Osteoblast (primary cell): Measurements from ENCODE around the gene RAB8B. TPM values are rescaled to one million over a fixed set of nuclear protein-coding genes. Genes with fewer than 3 reads are reported as not detected.

Source experiments
- DNase-seq: peaks from one replicate; pipeline ENCODE4 v3.0.0; 2011; ENCODE audit warnings: low spot score, mixed read lengths; ENCODE audit not compliant: insufficient read length; ENCODE audit errors: missing footprints
- H2AFZ ChIP-seq: 2 replicates; pipeline ENCODE4 v1.6.0; 2011; ENCODE audit warnings: mild to moderate bottlenecking, low read length
- H3K27ac ChIP-seq: 2 replicates; pipeline ENCODE4 v1.5.1; 2011; ENCODE audit warnings: mild to moderate bottlenecking, low read depth, low read length, moderate library complexity
- H3K27me3 ChIP-seq: 2 replicates; pipeline ENCODE4 v1.6.0; 2012; ENCODE audit warnings: mild to moderate bottlenecking, control low read depth, inconsistent platforms, low read length, moderate library complexity; ENCODE audit not compliant: insufficient read depth
- H3K36me3 ChIP-seq: 2 replicates; pipeline ENCODE4 v1.5.1; 2011; ENCODE audit warnings: mild to moderate bottlenecking, low read length, control low read depth, moderate library complexity; ENCODE audit not compliant: insufficient read depth
- H3K4me1 ChIP-seq: 2 replicates; pipeline ENCODE4 v1.5.1; 2011; ENCODE audit warnings: mild to moderate bottlenecking, low read length, control low read depth, moderate library complexity; ENCODE audit not compliant: insufficient read depth
- H3K4me2 ChIP-seq: 2 replicates; pipeline ENCODE4 v1.6.0; 2011; ENCODE audit warnings: mild to moderate bottlenecking, low read length; ENCODE audit not compliant: insufficient read depth
- H3K4me3 ChIP-seq: fragments of 200-600 bp; sonication (generic); 3 replicates; pipeline ENCODE4 v1.5.1; 2012; ENCODE audit warnings: mild to moderate bottlenecking, low read length, inconsistent platforms; ENCODE audit not compliant: insufficient read depth
- H3K79me2 ChIP-seq: 2 replicates; pipeline ENCODE4 v1.6.0; 2012; ENCODE audit warnings: mild to moderate bottlenecking, low read length, control low read depth, inconsistent platforms; ENCODE audit not compliant: insufficient read depth
- H3K9me3 ChIP-seq: 2 replicates; pipeline ENCODE4 v1.5.1; 2011; ENCODE audit warnings: low read depth, low read length, control low read depth
- H4K20me1 ChIP-seq: 2 replicates; pipeline ENCODE4 v1.6.0; 2012; ENCODE audit warnings: mild to moderate bottlenecking, low read length, control low read depth; ENCODE audit not compliant: insufficient read depth
- total RNA-seq: library from RNA; depleted of rRNA; stranded (reverse); fragments of >200 nt; gene quantifications from 2 replicates; pipeline ENCODE4 v1.2.3, GENCODE V29; 2012
- TF ChIP-seq, protein P1 (sequence below): IDR thresholded peaks from 2 replicates; pipeline ENCODE4 v1.5.1; 2011; ENCODE audit warnings: mild to moderate bottlenecking, low read depth, low read length, moderate library complexity; ENCODE audit errors: extremely low read depth

Gene RAB8B
- total RNA-seq, 1 donor, result 57.5 TPM

- no peak overlapping the region for H3K27ac ChIP-seq
- peak; percentile 74 for DNase-seq
- no peaks in the 10 kb centered on the region for H4K20me1 ChIP-seq
- TF ChIP-seq, protein P1, sequence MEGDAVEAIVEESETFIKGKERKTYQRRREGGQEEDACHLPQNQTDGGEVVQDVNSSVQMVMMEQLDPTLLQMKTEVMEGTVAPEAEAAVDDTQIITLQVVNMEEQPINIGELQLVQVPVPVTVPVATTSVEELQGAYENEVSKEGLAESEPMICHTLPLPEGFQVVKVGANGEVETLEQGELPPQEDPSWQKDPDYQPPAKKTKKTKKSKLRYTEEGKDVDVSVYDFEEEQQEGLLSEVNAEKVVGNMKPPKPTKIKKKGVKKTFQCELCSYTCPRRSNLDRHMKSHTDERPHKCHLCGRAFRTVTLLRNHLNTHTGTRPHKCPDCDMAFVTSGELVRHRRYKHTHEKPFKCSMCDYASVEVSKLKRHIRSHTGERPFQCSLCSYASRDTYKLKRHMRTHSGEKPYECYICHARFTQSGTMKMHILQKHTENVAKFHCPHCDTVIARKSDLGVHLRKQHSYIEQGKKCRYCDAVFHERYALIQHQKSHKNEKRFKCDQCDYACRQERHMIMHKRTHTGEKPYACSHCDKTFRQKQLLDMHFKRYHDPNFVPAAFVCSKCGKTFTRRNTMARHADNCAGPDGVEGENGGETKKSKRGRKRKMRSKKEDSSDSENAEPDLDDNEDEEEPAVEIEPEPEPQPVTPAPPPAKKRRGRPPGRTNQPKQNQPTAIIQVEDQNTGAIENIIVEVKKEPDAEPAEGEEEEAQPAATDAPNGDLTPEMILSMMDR, result no peak
- H3K9me3 ChIP-seq, result no peaks in the 10 kb centered on the region
- no peak overlapping the region for H3K4me2 ChIP-seq
- no peak overlapping the region for H2AFZ ChIP-seq
- H3K4me1 ChIP-seq, result peaks cover 7% of the 10 kb centered on the region
- H3K4me3 ChIP-seq, result no peak overlapping the region
- no peaks in the 10 kb centered on the region for H3K36me3 ChIP-seq
- no peaks in the 10 kb centered on the region for H3K79me2 ChIP-seq
- H3K27me3 ChIP-seq, result no peaks in the 10 kb centered on the region
Observed at GRCh38 chr15:63181648-63182047, 7.8 kb upstream of the RAB8B start.

GRCh38 chr15:63185206-63185605, 4.2 kb upstream of the RAB8B start:
- no peaks in the 10 kb centered on the region for H3K36me3 ChIP-seq
- H3K9me3 ChIP-seq, result no peaks in the 10 kb centered on the region
- peaks cover 8% of the 10 kb centered on the region for H3K79me2 ChIP-seq
- peak overlapping the region; percentile 17 for H2AFZ ChIP-seq
- H4K20me1 ChIP-seq, result no peaks in the 10 kb centered on the region
- peaks cover 16% of the 10 kb centered on the region for H3K4me1 ChIP-seq
- DNase-seq, result no peak
- H3K4me2 ChIP-seq, result no peak overlapping the region
- no peaks in the 10 kb centered on the region for H3K27me3 ChIP-seq
- H3K4me3 ChIP-seq, result no peak overlapping the region
- TF ChIP-seq, protein P1, result no peak
- no peak overlapping the region for H3K27ac ChIP-seq

DNA sequence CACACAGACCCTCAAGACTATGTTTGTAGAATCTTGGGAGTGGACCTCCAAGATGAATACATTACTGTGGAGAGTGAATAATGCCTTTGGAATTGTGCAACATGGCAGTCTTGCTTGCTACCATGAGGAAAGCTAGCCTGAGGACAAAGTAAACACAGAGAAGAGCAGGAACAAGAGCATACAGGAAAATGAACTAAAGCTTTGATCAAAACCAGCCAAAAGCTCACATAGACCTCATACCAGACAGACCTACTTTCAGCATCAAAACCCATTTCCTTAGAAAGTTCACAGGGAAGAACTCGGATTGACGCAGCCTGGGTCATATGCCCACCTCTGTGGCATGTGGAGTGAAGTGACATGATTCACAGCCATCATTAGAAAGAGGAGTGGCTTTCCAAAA, 3.3 kb upstream of the RAB8B start:
- Histone ChIP-seq H3K4me2 (peak overlapping the region; percentile 24), H3K4me3 (no peak overlapping the region), H2AFZ (peak overlapping the region; percentile 74), H4K20me1 (peaks cover 9% of the 10 kb centered on the region), H3K27me3 (no peaks in the 10 kb centered on the region), H3K79me2 (peaks cover 17% of the 10 kb centered on the region), H3K4me1 (peaks cover 23% of the 10 kb centered on the region), H3K36me3 (no peaks in the 10 kb centered on the region), H3K27ac (peak overlapping the region; percentile 25), H3K9me3 (no peaks in the 10 kb centered on the region)
- TF ChIP-seq, protein P1, result no peak
- no peak for DNase-seq

GRCh38 chr15:63187589-63188226, 1.7 kb upstream of the RAB8B start:
- peaks cover 21% of the 10 kb centered on the region for H4K20me1 ChIP-seq
- H3K4me2 ChIP-seq, result no peak overlapping the region
- DNase-seq, result no peak
- H3K9me3 ChIP-seq, result no peaks in the 10 kb centered on the region
- no peak overlapping the region for H2AFZ ChIP-seq
- TF ChIP-seq, protein P1, result no peak
- H3K27ac ChIP-seq, result no peak overlapping the region
- peaks cover 32% of the 10 kb centered on the region for H3K4me1 ChIP-seq
- H3K27me3 ChIP-seq, result no peaks in the 10 kb centered on the region
- H3K36me3 ChIP-seq, result no peaks in the 10 kb centered on the region
- H3K79me2 ChIP-seq, result peaks cover 33% of the 10 kb centered on the region
- no peak overlapping the region for H3K4me3 ChIP-seq
